ENCODE measurements around the gene CREB3L1. TPM values are rescaled to one million over a fixed set of nuclear protein-coding genes. Genes with fewer than 3 reads are reported as not detected.
"Not testable (repeated sequence)": the region's sequence is repeated elsewhere in the genome, so short reads cannot be mapped to it uniquely, and the experiment has no call there.

The CREB3L1 gene
- total RNA-seq, 2 donors from 2014 or later, result 20.7 to 28.0 TPM

DNA sequence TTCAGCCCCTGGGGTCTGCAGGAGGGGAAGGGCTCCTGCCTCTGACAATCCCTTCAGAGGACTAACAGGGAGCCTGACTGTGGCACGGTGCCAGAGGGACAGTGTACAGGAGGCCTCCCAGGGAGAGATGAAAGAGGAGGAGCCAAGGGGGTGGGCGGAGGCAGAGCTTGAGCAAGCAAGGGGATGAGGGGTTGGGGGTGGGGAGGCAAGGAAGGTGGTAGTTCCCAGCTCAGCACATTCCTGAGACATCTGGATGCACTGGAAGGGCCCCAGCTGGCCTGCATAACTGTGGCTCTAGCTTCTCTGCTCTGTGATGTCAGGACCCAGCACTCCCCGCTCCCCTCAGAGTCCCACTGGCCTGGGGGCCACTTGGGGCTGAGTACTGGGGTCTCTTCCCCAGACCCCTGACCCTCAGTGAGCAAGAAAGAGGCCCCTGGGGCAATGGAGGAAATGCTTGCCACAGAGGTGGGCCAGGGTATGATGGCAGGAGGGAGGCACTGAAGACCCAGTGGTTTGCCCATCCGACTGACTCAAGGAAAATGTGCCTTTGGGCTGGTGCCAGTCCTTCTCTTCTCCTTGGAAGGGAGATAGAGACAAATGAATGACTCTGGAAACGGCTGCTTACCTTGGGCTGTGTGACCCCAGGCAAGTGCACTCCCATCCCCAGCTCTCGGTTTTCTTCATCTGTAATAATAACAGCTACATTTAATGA, 13.3 kb downstream of the CREB3L1 start:
- intact Hi-C loops (cut with DNase I), result no loop called here
- peak; percentile 74 for DNase-seq
- peak; percentile 24 to 31 for ATAC-seq

DNA sequence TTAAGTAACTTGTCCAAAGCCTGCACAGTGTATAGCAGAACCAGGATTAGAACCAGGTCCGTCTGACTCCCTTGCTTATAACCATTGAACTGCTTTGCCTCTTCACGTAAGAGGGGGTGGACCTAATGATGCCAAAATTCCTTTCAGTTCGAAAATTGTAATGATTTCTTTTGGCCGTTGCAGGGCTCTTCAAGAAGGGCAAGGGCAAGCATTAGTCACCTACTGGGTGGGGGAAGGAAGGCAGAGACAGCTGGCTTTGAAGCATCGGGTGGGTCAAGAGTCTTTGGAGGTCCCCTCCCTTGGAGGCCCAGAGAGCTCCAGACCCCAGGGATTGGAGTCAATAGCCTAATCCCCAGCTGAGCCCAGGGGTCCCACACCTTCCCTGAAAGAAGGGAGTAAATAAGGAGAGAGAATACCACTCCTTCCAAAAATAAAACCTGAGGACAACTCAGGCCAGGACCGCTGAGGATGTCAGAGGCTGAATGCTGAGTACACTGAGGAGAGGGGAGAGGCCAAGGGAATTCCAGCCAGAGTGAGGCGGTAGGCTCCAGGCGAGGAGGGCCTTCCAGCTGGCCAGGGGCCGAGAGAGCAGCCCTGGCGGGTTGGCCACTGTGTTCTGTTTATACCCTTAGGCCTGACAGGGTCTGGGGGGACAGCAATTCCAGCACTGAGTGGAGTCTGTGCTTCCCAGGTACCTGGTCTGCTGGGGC, 14.1 kb downstream of the CREB3L1 start:
- intact Hi-C loops (cut with DNase I), result no loop called here
- DNase-seq, result peak; percentile 32

DNA sequence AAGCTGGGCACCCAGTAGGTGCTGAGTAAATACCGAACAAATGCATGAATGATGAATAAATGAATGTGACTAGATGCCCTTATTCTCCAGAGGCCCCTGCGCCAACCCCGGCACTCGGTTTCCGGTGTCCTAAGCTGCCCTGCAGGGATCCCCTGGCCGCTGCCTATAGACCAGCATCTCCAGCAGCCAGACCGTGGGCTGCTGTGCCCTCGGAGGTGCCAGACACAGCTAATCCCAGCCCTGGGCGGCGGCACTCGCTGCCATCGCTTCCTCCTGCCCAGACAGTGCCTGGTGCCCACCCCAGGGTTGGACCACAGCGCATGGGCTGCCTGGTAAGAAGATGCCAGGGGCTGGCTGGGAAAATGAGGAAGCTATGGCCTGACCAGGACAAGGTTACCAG, 15.6 kb downstream of the CREB3L1 start:
- no peak for ATAC-seq
- DNase-seq, result no peak
- intact Hi-C loops (cut with DNase I), result no loop called here

More for the DNA sequence above, 14.1 kb downstream of the CREB3L1 start:
- peak; percentile 20 to 28 for ATAC-seq

DNA sequence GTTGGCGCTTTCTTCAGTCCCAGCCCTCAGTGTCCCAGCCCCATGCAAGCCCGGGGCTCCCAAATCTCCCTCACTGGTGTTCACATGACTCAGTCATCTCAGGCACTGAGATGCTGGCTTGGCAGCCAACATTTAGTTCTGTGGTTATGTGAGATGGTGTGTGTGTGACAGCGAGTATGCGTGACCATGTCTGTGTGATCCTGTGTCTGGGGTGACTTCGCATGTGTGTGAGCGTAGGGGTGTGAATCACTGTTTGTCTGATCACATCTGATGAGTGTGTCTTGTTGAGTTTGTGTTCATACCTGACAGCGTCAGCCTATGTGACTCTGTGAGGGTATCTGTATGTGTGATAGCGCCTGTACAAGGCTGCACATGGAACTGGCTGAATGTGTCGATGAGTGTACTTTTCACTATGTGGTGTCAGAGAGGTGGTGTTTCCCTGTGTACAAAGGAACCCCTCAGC, 16.2 kb downstream of the CREB3L1 start:
- ATAC-seq, result no peak
- no peak for DNase-seq
- intact Hi-C loops (cut with DNase I), result no loop called here

DNA sequence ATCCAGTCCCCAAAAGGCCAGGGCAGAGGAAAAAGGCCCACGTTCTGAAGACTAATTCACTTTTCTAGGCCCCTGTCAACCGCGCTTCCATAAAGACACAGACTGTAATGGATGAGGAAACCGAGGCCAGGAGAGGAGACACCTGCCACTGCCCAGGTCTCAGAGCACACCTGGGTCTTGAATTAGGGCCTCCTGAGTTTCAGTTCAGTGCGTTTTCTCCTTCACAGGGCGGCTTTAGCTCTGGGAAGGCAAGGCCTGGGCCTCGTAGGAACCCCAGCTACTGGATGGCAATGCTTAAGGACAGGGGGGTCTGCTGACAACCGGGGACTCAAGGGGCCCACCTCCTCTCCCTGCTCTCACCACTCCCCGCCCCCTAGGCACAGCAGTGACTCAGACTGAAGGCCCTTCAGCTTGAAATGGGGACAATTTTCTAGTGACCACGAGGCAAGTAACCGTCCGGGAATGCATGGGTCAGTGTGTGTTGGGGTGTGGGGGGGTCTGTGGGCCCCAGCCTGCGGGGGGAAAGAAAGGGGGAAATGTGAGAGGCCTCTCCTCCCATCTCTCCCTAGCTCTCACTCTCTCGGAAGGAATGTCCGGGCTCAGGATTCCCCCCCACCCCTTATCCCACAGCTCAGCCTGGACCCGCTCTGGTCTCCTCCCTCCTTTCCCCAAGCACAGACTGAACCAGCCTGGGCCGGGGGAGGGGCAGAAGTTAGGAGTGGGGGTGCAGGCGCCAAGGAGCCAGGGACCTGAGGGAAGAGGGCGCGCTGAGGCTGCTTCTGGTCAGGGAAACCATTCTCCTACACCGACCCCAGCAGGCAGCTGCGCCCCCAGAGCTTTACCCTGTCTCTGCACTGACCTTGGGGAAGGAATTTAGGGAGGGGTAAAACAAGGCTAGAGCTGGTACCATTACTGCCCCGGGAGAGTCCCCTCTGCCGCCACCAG, 17.2 kb downstream of the CREB3L1 start:
- ATAC-seq (peak; percentile 13 to 14), DNase-seq (no peak)
- intact Hi-C loops (cut with DNase I), result loop anchor here in 1 of 2 donors (5.0 kb wide), 1 partner anchor 47 kb away; no protein-coding TSS in a partner anchor

DNA sequence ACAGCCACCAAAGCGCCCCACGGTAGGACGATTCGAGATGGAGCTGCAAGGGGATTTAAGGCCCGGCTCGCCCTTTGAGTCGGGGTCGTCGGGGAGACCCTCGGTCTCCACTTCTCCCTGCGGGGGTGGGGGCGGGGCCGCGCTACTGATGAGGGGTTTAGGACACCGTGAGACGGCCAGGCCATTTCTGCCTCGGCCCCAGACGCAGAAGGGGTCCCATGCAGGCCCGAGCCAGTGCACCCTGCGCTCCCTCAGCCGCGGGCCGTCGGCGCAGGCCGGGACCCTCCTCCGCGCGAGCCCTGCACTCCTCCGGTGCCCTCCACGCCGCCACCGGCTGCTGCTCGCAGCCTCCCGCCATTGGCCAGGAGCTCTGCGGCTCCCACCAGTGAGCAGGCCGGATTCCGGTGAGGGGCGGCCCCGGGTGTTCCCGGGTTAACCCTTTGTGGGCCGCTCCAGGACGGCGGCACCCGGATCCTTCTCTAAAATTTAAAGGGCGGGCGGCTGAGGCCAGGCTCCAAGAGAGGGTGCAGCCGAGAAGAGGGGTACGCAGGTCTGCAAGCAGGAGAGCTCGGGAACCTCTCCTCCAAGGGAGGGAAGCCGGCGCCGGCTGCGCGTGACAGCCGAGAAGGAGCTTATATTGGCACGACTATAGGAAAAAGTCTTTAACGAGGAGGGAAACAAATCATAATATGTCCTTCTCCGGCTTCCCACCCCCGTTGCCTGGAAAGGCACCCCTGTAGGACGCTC, 18.0 kb downstream of the CREB3L1 start:
- intact Hi-C loops (cut with DNase I), result loop anchor here in 1 of 2 donors (5.0 kb wide), 1 partner anchor 48 kb away; no protein-coding TSS in a partner anchor
- DNase-seq (peak; percentile 85), ATAC-seq (peak; percentile 91 to 94)

DNA sequence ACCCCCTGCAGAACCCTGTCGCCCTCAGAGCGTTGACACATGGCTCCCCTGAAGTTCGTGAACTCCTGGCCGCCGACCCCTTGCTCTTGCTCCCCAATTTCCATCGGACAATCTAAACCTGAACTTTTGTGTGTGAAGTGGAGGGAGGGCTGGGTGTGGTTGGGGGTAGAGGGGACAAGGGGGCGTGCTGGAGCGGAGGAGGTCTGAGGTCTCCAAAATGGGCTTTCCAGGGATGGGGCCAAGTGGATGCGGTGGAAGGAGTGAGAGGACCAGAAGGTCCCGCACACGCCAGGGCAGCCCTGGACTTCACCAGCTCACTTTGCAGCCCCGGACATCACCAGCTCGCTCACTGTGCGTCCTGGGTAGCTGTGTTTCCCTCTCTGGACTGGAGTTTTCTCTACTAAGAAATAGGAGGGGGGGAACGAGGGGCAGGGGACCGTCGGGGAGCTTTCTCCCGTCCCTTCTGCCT, 18.6 kb downstream of the CREB3L1 start:
- intact Hi-C loops (cut with DNase I), result loop anchor here in 1 of 2 donors (5.0 kb wide), 1 partner anchor 49 kb away; no protein-coding TSS in a partner anchor
- no peak for DNase-seq
- ATAC-seq, result no peak

DNA sequence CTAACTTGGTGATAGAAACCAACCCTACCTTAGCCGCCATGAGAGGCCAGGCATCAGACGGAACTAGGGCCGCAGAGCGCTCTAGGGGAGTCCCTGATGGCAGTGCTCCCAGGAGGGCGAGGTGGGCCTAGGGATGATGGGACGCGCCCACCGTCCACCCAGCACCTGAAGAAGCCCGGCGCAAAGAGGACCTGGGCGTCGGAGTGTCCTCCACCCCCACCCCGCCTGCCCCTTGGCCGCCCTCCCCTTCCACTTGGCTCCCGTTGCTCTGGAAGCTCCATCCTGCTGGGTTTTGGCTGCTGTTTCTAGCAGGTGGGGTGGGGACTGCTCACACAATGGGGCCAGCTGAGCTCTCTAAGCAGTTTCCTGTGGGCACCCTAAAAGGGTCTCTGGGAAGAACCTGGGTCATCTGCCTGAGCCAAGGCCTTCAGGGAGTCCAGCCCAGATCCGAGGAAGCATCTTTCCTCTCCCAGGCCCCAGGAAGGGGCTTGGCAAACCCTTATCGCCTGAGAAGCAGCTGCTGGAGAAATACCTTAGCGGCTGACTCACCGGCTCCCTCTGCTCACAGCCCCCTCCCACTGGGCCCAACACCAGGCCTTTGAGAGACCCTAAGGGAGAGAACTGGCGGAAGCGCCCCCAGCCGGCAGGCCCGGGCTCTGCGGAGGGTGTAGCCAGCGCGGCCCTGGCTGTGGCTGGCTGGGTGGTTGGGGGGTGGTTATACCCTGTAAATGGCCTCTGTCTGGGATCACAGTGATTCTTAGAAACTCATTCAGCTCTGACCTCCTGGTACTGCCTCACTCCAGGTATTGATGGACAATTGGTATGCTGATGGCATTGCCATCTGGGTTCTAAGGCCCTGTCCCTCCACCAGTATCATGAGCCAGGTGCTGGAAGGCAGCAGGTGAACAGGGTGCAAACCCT, 19.3 kb downstream of the CREB3L1 start:
- DNase-seq, result peak; percentile 76
- intact Hi-C loops (cut with DNase I), result loop anchor here in 1 of 2 donors (5.0 kb wide), 1 partner anchor 49 kb away; no protein-coding TSS in a partner anchor
- peak; percentile 24 to 66 for ATAC-seq

DNA sequence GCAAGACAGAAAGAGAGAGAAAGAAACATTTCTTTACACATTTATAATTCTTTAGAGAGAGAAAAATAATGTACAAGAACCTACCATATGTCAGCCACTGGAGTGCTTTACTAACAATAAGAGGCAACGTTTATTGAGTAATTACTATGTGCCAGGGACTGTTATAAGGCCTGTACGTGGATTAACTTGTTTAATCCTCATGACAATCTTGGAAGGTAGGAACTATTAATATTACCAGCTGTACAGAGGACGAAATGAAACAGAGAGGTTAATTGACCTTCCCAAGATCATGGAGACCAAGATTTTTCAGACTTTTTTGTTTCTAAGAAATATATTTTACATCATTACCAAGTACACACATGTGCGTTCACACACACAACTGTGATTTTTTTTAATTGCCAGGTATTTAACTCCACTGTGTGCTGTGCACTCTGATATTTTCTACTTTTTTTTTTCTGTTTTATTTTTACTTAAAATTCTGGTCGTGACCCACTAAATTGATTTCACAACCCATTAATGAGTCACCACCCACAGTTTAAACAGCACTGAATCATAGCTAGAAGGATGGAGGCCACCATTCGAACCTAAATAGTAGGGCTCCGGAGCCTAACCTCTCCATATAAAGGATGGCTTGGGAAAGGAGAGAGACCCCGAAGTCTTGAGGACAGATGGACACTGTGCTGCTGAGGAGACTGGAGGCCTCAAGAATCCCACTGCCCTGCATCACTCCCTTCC, 21.4 kb downstream of the CREB3L1 start:
- ATAC-seq (no peak), DNase-seq (no peak)
- intact Hi-C loops (cut with DNase I), result loop anchor here in 1 of 2 donors (5.0 kb wide), 1 partner anchor 52 kb away; no protein-coding TSS in a partner anchor

DNA sequence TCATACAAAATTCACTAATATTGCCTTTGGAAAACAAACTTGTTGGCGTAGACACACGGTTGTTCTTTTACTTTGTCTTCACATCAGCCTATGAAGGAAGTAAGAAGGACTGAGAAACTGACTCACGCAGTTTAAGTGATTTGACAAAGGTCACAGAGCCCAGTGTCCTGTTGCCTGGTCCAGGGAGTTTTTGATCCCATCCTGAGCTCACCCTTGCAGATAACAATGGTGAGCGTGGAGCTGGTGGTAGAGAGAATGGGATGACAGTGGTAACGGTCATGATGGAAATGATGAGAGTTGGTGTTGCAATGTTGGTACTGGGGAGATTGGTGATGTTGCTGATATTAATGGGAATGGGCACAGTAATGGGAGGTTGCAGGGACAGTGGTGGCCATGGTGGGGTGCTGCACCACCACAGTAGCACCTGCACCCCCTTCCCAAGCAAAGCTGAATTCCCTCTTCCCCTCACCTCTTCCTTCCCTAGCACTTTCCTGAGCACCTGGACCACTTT, 22.0 kb downstream of the CREB3L1 start:
- DNase-seq, result no peak
- no peak for ATAC-seq
- intact Hi-C loops (cut with DNase I), result loop anchor here in 1 of 2 donors (5.0 kb wide), 1 partner anchor 52 kb away; no protein-coding TSS in a partner anchor

DNA sequence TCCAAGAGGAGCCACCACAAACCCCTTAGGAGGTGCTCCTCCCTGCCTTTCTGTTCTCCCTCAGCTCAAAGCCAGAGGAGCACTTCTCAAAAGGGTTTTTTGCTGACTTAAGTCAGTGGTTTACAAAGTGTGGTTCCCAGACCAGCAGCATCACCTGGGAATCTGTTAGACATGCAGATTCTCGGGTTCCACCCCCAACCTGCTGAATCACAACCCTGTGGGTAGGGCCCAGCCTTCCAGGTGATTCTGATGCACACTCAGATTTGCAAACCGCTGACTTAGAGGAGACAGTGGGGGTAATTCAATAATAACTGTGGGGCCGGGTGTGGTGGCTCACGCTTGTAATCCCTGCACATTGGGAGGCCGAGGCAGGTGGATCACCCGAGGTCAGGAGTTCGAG, 22.8 kb downstream of the CREB3L1 start:
- DNase-seq, result no peak
- ATAC-seq, result no peak
- intact Hi-C loops (cut with DNase I), result no loop called here

DNA sequence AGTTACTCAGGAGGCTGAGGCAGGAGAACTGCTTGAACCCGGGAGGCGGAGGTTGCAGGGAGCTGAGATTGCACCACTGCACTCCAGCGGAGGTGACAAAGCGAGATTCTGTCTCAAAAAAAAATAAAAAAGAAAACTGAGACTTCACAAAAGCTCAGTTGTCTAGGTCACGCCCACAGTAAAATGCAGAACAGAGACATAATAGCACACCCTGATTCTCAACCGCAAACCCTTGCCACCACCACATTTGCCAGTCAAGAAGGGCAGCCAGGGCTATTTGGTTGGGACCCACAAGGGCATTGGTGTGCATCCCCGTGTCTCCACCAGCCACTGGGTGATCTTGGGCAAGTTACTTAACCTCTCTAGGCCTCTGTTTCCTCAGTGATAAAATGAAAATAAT, 25.4 kb downstream of the CREB3L1 start:
- intact Hi-C loops (cut with DNase I), result no loop called here

DNA sequence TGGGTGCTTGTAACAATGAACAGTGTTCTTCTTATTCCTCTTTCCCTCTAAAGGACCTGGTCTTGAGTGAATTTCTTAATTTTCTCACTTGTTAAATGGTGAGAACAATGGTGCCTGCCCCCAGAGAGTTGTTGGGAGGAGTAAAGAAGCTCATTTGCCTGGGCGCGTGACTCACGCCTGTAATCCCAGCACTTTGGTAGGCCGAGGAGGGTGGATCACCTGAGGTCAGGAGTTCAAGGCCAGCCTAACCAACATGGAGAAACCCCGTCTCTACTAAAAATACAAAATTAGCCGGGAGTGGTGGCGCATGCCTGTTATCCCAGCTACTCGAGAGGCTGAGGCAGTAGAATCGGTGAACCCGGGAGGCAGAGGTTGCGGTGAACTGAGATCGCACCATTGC, 26.6 kb downstream of the CREB3L1 start:
- intact Hi-C loops (cut with DNase I); ATAC-seq; DNase-seq: not testable (repeated sequence)

More for the DNA sequence above, 25.4 kb downstream of the CREB3L1 start:
- ATAC-seq (no peak), DNase-seq (no peak)

DNA sequence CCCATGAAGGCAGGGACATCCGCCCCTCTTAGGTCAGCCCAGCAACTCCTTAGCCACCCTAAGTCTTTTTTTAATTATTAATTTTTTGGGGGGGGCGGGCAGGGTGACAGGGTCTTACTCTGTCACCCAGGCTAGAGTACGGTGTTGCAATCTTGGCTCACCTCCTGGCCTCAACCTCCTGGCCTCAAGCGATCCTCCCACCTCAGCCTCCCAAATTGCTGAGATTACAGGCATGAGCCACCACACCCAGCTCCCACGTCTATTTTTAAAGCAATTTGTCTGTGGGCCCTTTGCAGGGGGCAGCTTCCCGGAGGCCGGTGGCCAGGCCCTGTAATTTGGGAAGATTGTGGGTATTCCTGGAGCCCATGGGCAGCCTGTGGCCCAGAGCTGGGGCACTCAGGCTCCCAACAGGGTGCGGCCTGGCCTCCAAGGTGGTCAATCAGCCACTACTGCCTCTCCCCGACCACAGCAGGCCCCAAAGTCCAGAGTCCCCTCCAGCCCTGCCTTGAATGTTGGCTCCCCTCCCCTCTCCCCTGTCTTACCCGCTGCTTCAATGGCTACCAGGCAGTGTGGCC, 27.2 kb downstream of the CREB3L1 start:
- DNase-seq (no peak), ATAC-seq (no peak)
- intact Hi-C loops (cut with DNase I), result no loop called here

DNA sequence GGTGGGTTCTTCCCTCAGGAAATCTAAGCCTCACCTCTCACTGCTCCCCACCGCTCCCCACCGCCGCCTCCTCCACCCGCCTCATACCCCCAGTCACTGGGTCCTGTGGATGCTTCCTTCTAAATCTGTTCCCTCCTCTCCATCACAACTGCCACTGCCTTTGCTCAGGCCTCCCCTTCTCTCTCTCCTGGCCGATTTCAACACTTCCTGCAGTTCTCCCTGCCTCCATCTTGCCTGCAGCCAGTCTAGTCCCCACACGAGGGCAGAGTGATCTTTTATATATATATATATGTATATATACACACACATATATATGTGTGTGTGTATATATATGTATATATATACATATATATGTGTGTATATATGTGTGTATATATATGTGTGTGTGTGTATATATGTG, 27.8 kb downstream of the CREB3L1 start:
- intact Hi-C loops (cut with DNase I), result no loop called here
- ATAC-seq, result no peak
- DNase-seq, result no peak

DNA sequence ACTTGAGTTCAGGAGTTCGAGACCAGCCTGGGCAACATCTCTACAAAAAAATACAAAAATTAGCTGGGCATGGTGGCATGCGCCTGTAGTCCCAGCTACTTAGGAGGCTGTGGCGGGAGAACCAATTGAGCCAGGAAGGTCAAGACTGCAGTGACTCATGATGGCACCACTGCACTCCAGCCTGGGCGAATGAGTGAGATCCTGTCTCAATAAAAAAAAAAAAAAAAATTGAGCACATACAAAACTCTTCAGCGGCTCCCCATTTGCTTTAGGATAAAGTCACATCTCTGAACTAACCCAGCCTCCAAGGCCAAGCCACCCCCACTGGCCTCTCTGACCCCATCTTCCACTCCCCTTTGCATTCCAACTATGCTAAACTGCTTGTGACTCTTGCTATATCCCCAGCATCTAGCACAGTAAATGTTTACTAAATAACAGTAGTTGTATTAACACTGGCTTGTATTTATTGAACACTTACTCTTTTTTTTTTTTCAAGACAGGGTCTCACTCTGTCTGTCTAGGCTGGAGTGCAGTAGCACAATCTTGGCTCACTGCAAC, 28.9 kb downstream of the CREB3L1 start:
- DNase-seq (no peak), ATAC-seq (no peak)
- intact Hi-C loops (cut with DNase I), result no loop called here
